Activated naive CD4-positive, alpha-beta T cell treated with anti-CD3 and anti-CD28 coated beads, Interleukin-2, amount 50 U/mL, for 72 hours (primary cell): Measurements from ENCODE around the gene SULF2. TPM values are rescaled to one million over a fixed set of nuclear protein-coding genes. Genes with fewer than 3 reads are reported as not detected.

Experiments
- ATAC-seq, 2 donors: fragments of 150-1000 bp; cut with Tn5 transposase; 2 replicates each; pipeline ENCODE4 v1.10.0; 2021; ENCODE audit warnings: mild to moderate bottlenecking in 2 of 2, moderate library complexity in 2 of 2
- DNase-seq, 2 donors: peaks; one replicate each; pipeline ENCODE4 v3.0.0; 2021 to 2022; ENCODE audit warnings: low spot score in 2 of 2
- H3K27ac Mint-ChIP-seq, 2 donors: one replicate each; pipeline ENCODE4 v1.8.0; 2022; ENCODE audit warnings: mild to moderate bottlenecking in 2 of 2, mixed read lengths in 2 of 2
- H3K36me3 Mint-ChIP-seq, 2 donors: one replicate each; pipeline ENCODE4 v1.8.0; 2022; ENCODE audit warnings: mixed read lengths in 2 of 2
- H3K9me3 Mint-ChIP-seq, 2 donors: one replicate each; pipeline ENCODE4 v1.8.0; 2022; ENCODE audit warnings: mixed read lengths in 2 of 2
- total RNA-seq, 2 donors: library from RNA; stranded (reverse); gene quantifications; one replicate each; pipeline ENCODE4 v1.2.3, GENCODE V29; 2022

The SULF2 gene
- total RNA-seq, 2 donors from 2014 or later, result 1.4 to 2.3 TPM

DNA sequence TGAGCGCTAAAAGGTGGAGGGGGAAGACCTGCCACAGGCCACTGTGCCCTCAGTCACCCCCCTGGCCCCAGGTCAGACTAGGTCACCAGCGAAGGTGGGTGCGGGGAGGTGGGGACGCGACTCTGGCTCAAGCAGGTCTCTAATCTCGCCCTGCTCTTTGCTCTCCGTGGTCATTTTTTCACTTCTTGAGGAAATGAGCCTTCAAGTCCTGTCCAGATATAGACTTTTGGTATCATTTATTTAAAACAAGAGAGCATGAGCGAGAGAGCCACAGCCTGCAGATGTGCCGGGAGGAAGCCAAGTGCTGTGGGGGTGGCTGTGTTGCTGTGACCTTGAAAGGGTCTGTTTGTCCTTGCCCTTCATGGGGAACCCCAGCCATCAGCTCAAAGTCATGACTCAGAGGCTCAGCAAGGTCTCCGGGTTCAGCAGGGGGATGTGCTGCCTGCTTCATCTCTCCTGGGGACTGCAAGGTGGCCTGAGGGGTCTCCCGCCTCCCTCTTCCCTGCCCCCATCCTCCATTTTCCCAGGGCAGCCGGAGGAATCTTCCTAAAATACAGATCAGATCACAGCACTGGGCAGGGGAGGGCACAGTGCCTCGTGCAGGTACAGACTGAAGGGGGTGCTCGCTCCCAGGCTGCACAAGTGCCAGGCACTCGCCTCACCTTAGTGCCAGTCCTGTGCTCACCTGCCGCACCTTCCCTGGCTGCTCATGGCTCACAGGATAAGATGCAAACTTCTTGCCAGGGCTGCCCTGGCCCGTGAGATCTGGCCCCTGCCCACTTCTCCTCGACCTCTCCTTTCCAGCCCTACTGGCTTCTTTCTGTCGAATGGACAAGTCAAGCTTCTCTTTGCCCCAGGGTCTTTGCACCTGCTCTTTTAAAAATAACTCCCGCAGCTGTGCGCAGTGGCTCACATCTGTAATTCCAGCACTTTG, 26.5 kb downstream of the SULF2 start:
- Mint-ChIP-seq H3K36me3 (no peaks in the 10 kb centered on the region), H3K27ac (peak overlapping the region in 1 of 2 donors; percentile 14), H3K9me3 (no peaks in the 10 kb centered on the region)
- ATAC-seq (no peak), DNase-seq (no peak)

DNA sequence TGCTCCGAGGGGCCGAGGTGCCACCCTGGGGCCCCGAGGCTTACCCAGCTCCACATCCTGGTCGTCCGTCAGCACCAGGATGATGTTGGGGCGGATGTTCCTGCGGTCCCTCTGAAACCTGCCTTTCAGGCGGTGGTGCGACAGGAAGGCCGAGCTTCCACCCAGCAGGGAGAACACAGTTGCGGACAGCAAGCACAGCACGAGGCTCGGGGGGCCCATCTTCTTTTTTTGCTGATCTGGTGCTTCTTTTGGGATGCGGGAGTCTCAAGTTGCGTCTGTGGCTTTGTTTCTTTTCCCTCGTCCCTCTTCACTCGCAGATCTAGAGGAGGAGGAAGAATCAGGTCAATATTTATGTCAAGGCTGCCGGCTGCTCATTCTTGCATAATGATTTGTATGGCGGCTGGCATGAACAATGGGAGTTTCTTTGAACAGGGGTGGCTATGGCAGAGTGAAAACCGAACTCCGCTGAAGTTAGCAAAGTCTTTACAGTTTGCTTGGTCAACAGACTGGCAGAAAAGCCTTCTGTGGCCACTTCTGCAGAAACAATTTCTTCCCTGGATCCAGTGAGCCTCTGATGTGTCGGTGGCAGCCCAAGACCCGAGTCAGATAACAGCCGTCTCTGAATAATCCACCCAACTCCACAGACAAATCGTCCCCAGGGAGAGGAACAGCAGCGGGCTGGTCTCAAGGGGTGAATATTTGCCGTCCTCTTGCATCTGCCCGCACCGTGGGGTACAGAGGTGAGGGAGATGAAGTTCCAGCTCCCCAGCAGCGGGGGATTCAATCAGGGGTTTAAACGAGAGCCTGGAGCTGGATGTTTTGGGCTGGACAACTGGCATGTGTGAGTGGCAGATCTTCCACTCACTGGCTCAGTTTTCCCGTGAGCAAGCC, 27.9 kb downstream of the SULF2 start:
- ATAC-seq (no peak), DNase-seq (no peak)
- no peaks in the 10 kb centered on the region for H3K9me3 Mint-ChIP-seq
- H3K27ac Mint-ChIP-seq, result no peak overlapping the region
- H3K36me3 Mint-ChIP-seq, result no peaks in the 10 kb centered on the region

DNA sequence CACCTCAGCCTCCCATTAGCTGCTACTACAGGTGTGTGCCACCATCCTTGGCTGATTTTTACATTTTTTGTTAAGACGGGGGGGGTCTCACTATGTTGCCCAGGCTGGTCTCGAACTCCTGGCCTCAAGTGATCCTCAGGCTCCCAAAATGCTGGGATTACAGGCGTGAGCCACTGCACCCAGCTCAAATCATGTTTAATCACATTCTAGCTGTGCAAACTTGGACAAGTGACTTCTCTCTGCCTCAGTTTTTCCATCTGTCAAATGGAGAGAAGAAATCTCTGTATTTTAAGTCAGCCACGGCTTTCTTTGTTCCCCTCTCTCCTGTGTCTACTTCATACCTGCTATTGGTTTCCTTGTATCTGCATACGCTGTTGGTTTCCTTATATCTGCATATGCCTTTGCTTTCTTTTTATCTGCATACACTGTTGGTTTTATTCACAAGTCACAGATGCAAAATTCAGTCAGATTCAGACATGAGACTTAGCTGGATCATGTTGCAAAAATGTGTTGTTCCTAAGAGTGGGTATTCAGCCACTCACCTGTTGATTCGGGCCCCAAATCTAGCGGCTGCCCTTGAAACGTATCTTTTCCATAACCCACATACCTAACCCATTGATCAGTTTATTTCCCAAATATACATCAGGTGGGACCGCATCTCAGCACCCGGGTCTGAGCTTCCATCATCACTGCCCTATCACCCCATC, 30.2 kb downstream of the SULF2 start:
- no peaks in the 10 kb centered on the region for H3K9me3 Mint-ChIP-seq
- DNase-seq (no peak), ATAC-seq (no peak)
- no peaks in the 10 kb centered on the region for H3K36me3 Mint-ChIP-seq
- H3K27ac Mint-ChIP-seq, result no peak overlapping the region

DNA sequence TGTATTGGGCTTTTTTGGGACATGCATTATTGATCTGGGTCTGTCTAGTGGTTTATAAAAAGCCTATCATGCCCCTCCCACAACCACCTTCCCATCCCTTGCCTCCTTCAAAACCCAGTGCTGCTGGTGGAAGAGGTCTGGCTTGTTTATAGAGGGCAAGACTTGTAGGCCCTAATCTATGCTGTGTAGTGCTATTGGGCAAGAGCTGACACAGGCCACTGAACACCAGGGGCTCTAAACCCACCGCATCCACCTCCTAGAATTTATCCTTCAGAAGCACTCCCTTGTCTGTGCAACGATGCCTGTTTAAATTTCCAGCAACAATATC, 30.9 kb downstream of the SULF2 start:
- no peaks in the 10 kb centered on the region for H3K9me3 Mint-ChIP-seq
- no peak for DNase-seq
- peak overlapping the region in 1 of 2 donors; percentile 39 for H3K27ac Mint-ChIP-seq
- no peaks in the 10 kb centered on the region for H3K36me3 Mint-ChIP-seq
- ATAC-seq, result no peak

DNA sequence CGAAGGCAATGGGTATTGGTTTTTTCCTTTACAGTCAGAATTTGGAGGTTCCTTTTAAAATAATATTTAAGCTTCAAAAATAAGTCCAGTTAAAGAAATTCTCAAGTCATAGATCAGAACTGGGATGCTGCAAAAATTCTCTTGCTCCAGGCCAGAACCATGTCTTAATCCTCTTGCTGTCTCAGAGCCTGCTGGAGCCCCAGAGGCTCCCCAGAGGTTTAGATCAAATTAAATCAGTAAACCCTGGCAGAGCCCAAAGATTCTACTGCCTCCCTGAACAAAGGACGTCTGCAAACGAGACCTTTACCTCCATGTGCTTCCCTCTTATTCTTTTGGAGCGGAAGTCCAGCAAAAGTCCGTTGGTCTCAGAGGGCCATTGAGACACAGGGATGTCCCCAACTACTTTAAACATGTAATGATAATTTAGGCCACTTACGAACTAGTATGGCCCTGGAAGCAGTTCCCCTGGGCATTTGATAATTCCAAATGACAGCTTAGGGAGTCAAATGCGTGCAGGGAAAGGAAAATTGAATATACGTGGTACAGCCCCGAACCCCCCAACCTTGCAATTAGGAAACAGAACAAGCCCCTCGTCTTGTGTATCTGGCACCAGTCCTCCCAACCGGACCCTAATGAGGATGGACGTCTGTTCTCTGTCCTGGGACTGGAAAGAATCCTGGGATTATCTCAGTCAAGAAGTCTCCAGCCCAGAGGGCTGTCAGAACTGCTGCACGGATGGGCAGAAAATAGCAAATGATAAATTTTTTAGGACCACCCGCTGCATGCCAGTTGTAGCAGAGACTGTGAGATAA, 31.5 kb downstream of the SULF2 start:
- ATAC-seq (no peak), DNase-seq (no peak)
- no peak overlapping the region for H3K27ac Mint-ChIP-seq
- no peaks in the 10 kb centered on the region for H3K9me3 Mint-ChIP-seq
- H3K36me3 Mint-ChIP-seq, result no peaks in the 10 kb centered on the region

DNA sequence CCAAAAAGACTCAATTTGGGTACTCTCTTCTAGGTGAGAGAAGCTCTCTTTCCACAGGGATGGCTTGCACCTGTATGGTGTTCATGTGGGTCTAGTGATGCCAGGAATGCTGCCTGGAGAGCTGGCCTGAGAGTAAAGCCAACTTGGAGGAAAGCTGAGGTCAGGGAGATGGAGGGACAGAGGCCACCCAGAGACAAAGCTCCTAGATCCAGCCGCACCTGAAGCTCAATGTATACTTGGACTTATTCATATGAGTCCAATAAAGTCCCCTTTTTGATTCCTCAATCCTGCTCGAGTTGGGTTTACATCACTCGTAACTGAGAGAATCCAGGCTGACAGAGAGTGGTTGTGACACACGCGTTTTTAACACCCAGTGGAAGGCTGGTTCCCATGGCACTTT, 33.8 kb downstream of the SULF2 start:
- ATAC-seq, result no peak
- Mint-ChIP-seq H3K27ac (no peak overlapping the region), H3K9me3 (no peaks in the 10 kb centered on the region), H3K36me3 (no peaks in the 10 kb centered on the region)
- no peak for DNase-seq

DNA sequence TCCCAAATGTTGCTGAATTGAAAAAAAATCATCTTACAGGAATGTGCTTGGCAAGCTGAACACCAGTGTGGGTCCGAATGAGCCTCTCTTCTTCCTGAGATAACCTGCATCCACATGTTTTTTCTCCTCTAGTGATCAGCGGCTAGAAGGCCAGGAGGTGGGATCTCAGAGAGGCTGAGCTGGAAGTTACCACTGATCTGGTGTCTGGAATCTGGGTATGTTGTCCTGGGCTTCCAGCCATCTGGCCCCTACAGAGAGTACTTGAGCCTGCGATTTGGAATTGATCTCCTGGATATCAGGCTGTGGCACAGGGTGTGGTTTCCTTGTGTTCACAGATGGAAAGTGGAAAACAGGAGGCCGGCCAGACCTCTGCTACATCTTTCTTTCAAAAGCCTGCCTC, 35.9 kb downstream of the SULF2 start:
- Mint-ChIP-seq H3K27ac (no peak overlapping the region), H3K9me3 (no peaks in the 10 kb centered on the region), H3K36me3 (no peaks in the 10 kb centered on the region)
- DNase-seq, result no peak
- no peak for ATAC-seq

DNA sequence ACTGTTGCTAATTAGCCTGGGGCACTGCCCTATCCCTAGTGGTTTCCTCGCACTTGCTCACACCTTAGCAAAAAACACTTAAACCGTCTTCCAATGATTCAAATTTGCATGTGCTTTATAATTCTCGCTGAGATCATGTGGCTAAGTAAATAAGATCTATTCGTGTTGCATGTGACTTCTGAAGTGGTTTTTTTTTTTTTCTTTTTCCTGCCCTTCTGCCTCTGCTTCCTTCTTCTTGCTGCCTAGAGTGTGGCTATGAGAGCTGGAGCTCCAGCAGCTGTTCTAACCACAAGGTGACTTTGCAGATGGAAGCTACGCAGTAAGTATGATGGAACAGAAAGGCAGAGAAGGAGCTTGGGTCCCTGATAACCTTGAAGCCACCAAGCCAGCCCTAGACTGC, 36.5 kb downstream of the SULF2 start:
- H3K27ac Mint-ChIP-seq, result no peak overlapping the region
- no peaks in the 10 kb centered on the region for H3K36me3 Mint-ChIP-seq
- ATAC-seq, result no peak
- no peaks in the 10 kb centered on the region for H3K9me3 Mint-ChIP-seq
- no peak for DNase-seq

DNA sequence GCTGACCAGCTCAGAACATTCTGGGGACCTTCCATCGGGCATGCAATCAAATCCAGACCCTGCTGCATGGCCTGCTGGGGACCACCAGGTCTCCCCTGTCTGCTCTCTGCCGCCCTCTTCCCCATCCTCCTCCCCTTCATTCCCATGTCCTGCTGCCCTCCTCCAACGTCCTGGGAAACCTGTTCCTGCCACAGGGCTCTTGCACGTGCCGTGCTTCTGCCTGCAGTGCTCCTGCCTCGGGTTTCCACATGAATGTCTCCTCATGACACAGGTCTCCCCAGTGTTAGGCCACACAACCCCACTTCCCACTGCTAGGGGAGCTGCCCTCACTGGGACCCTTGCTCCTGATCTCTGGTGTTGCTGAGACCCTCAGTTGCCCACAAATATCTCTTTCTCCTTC, 37.2 kb downstream of the SULF2 start:
- H3K36me3 Mint-ChIP-seq, result no peaks in the 10 kb centered on the region
- no peak for ATAC-seq
- no peaks in the 10 kb centered on the region for H3K9me3 Mint-ChIP-seq
- H3K27ac Mint-ChIP-seq, result peak overlapping the region in 1 of 2 donors; percentile 67
- no peak for DNase-seq

DNA sequence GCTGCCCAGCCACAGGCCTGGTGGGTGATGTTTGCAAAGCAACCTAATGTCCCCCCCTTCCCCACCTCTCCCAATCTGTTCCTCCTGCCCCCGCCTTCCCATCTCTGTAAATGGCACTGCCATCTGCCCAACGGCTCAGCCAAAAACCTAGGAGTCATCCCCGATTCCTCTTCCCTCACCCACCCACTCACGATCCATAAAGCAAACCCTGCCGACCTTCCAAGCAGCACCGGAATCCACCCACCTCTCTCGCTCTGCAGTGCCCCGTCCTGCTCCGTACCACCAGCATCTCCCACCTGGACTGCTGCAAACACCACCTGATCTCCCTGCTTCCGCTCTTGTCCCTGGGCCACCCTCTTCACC, 37.6 kb downstream of the SULF2 start:
- no peaks in the 10 kb centered on the region for H3K36me3 Mint-ChIP-seq

DNA sequence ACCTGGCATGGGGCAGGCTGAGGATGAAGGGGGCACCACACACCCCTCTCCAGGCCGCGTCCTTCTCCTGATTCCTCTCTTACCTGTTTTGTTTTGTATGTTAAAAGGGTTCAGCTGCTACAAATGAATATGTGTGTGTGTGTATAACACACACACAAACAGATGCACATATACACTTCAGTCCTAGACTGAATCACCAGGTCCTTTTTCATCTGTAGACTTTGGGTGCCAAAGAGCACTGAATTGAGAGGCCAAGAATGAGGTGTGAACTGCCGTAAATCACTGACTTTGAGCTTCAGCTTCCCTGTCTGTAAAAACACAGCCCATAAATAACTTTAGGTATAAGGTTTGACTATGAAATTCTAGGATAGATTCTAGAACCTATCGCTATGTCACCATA, 40.5 kb downstream of the SULF2 start:
- no peak for DNase-seq
- Mint-ChIP-seq H3K9me3 (no peaks in the 10 kb centered on the region), H3K36me3 (no peaks in the 10 kb centered on the region), H3K27ac (no peak overlapping the region)
- no peak for ATAC-seq

More for the DNA sequence above, 37.6 kb downstream of the SULF2 start:
- DNase-seq (no peak), ATAC-seq (no peak)
- Mint-ChIP-seq H3K27ac (peak overlapping the region in 1 of 2 donors; percentile 67), H3K9me3 (no peaks in the 10 kb centered on the region)

DNA sequence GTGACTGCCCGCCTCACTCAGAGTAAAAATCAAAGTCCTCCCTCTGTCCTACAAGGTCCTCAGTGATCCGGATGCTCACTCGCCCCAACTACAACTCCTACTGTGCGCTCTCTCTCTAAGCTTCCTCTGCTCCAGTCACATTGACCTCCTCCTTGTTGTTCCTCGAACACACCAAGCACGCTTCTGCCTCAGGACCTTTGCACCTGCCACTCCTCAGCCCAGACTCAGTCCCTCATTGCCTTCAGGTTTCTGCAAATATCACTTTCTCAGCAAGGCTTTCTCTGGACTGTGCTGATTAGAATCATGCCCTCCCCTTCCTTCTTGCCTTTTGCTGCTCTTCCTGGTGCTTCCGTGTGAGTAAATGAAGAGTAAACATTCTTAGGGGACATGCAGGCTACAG, 41.6 kb downstream of the SULF2 start:
- no peaks in the 10 kb centered on the region for H3K9me3 Mint-ChIP-seq
- no peak overlapping the region for H3K27ac Mint-ChIP-seq
- no peaks in the 10 kb centered on the region for H3K36me3 Mint-ChIP-seq
- no peak for ATAC-seq
- DNase-seq, result no peak

DNA sequence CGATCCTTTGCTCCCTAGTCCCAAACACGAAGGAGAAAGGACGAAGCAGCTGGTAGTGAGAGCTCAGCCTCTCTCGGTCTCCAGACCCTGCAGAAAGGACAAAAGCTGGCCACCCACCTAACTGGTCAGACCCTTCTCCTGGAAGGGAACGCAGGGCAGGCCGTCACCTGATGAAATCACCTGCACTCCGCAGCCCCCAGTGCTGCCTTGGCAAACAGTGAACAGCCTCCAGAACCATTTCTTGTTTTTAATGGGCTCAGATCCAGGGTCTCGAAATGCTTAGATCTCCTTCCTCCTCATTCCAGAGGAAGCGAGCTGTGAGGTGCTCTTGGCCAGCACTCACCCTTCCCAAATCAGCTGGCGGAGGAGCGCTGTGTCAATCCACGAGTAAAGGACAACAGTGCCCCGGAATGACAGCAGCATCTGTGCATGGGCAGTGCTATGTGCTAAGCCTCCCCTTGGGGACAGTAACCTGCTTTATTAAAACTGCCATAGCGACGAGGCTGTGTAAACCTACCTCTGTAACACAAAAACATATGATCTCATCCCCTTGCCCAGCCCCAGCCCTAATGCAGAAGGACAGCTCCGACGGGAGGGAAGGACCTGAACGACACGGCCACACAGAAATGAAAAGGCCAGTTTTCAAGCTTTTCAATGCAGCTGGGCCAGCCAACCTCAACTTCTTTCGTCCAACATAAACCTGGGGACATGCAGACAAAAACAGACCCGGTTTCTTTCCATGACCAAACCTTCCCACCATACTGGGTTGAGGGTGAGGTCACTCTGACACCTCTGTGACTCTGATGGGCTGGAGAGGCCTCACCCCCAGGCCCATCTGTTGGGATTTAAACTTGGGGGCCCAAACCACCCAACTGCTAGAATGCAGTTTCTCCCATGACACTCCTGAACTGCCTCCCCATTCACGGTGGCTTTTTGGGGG, 43.3 kb downstream of the SULF2 start:
- H3K36me3 Mint-ChIP-seq, result no peaks in the 10 kb centered on the region
- ATAC-seq, result no peak
- H3K9me3 Mint-ChIP-seq, result no peaks in the 10 kb centered on the region
- H3K27ac Mint-ChIP-seq, result no peak overlapping the region
- no peak for DNase-seq

DNA sequence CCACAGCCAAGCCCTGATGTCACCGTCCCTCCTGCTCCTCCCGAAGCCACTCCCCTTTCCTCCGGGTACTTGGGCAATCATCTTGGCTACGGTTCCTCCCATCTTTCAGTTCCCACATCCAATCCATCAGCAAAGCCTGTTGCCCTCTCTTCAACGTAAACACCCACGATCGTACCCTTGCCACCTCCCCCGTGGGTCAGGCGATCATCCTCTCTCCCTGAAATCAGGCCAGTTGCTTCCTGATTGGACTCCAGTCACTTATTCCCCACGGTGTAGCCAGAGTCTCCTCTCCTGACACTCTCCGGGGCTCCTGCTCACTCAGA, 44.5 kb downstream of the SULF2 start:
- no peaks in the 10 kb centered on the region for H3K36me3 Mint-ChIP-seq
- no peak for DNase-seq
- ATAC-seq, result no peak

DNA sequence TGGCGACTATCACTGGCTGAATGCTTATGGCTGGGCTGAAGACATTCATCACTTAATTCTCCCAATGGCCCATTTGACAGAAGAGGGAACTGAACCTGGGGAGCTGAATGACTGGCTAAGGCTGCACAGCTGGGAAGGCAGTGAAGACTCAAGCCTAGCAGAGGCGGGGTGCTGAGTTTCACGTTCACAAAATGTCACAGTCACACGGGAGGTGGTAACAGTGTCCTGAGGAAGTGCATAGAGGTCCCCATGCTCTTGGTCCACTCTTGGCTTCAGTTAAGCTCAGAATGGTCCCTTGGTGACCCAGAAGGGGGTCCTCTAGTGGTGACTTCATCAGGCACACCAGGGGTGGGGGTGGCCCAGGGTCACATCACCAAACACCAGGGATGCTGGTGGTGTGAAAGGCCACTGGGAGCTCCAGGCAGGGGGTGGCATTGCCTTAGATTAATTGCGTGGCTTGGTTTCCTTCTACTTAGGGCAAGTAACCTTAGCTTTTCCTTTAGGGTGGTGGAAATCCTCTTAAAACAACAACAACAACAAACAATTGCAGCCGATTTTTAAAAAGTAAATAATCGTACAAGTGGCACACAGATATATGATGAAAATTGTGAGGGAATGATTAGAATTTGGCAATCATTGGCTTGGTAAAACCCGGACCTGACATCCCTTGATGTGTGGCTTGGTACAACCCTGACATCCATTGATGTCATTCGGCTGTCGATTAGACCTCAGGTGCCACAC, 45.0 kb downstream of the SULF2 start:
- no peak for ATAC-seq
- DNase-seq, result no peak
- H3K27ac Mint-ChIP-seq, result no peak overlapping the region
- H3K9me3 Mint-ChIP-seq, result no peaks in the 10 kb centered on the region
- no peaks in the 10 kb centered on the region for H3K36me3 Mint-ChIP-seq

More for the DNA sequence above, 44.5 kb downstream of the SULF2 start:
- no peak overlapping the region for H3K27ac Mint-ChIP-seq
- no peaks in the 10 kb centered on the region for H3K9me3 Mint-ChIP-seq
